ENCODE data around the gene PSMC3IP.
"Not testable (repeated sequence)": the region's sequence is repeated elsewhere in the genome, so short reads cannot be mapped to it uniquely, and the experiment has no call there.

The PSMC3IP gene, protein sequence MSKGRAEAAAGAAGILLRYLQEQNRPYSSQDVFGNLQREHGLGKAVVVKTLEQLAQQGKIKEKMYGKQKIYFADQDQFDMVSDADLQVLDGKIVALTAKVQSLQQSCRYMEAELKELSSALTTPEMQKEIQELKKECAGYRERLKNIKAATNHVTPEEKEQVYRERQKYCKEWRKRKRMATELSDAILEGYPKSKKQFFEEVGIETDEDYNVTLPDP

DNA sequence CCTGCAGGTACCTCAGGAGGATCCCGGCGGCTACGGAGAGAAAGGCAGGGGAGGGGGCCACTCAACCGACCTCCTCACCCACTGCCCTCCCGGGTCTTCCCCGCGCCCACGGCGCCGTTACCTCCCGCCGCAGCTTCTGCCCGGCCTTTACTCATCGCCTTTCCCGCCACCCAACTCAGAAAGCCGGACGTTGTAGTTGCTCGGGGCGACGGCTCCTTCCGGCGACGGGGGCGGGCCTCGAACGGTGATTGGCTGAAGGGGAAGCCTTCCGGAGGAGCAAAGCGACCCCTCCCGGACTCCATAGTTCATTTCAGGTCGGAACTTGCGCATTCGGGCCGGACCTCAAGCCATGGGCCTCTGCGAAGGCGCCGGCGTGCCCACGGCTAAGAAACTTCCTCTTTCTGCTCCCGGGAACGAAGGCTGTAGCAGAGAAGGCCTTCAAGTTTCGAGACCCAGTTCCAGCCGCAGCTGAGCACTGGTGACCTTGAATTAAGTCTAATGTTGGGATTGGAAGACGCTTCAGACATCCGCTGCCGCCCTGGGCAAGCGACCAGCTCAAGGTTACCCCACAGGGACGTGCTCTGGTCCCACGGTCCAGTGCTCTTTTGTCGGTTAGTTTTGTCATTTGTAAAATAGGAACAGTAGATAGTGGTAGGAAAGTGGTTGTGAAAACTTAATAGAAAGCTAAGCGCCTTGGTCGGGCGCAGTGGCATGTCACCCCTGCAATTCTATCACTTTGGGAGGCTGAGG, at the start of gene PSMC3IP:
PSMC3IP (minus strand) TSS at position 198 of the 750 bp plus-strand sequence; CDS start at position 155, 43 bp downstream.
- DNase-seq (ENCODE audit: low read depth, low spot score), result peak; percentile 74

DNA sequence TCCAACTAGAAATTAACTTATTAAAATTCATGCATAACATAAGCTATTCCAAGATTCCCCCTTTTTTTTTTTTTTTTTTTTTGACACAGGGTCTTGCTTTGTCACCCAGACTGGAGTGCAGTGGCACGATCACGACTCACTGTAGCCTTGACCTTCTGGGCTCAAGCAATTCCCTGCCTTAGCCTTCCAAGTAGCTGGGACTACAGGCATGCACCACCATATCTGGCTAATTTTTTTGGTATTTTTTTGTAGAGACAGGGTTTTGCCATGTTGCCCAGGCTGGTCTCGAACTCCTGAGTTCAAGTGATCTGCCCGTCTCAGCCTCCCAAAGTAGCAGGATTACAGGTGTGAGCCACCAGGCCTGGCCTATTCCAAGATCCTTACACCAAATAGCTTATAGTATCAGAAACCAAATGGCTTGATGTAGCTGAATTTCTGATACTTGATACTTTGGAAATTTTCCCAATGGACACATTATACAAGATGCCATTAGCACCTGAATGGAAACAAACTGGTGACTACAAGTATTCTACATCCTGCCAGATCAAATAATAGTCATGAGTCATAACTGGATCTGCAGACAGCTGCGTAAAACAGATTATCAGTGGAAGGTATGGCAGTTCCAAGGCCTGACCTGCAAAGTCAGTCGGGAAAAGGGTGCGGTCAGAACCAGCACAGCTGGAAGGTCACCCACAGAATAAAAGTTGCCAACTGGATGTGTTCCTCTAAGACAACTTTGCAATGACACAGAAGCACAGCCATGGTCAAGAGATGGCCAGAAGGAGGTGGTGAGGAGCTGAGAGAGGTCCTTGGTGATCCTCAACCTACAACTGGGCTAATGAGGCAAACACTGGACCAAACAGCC, 46.4 kb upstream of the PSMC3IP start:
- DNase-seq (ENCODE audit: low read depth, low spot score), result no peak

DNA sequence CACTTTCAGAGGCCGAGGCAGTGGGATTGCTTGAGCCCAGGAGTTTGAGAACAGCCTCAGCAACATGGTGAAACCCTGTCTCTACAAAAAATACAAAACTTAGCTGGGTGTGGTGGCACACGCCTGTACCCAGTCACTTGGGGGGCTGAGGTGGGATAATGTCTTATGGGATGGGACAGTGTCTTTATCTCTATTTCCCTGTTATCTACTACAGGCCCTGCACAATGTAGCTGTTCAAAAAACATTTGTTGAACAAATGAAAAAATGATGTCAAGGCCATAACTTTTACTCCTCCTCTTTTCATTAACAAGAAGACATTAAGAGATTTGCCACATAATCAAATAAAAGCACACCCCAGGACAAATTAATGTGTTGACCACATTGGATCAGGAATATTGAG, 45.7 kb upstream of the PSMC3IP start:
- DNase-seq (ENCODE audit: low read depth, low spot score), result no peak

DNA sequence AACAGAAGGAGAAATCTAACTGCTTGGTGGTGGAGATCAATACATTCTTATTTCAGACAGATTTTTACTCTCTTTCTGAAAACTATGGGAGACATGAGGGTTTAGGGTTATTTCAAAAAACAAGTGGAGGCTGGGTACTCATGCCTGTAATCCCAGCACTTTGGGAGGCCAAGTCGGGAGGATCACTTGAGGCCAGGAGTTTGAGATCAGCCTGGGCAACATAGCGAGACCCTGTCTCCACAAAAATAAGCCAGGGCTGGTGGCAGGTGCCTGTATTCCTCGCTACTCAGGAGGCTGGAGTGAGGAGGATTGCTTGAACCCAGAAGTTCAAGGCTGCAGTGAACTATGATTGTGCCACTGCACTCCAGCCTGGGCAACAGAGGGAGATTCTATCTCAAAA, 44.5 kb upstream of the PSMC3IP start:
- not testable (repeated sequence) for DNase-seq (ENCODE audit: low read depth, low spot score)

DNA sequence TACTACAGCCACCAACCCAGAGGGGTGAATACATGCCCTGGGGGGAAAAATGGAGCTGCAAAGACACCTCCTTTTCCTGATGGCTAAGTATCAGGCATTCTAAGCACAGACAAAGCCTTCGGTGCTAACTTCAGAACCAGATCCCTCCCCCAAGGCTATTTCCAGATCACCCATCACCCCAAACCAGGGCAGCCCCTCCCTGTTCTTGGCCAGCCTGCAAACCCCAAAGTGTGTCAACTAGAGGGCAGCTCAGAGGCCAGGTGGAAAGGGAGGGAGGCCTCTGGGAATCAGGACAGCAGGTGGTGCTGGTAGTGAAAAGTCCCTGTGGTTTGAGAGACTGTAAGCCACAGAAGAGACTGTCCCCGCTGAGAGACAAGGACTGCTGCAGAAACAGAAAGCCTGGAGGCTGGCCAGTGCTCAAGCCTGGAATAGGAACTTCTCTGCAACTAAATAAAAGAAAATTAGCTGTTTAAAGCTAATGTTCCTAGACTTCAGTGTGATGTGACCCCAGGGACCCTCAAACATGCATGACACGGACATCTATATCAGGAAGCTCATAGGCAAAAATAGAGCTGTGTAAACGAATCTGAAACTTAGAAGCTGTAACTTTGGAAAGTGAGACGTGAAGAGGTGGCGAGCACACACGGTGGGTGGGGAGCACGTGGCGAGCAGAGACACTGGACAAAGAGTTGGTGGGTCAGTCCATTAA, 41.1 kb upstream of the PSMC3IP start:
- no peak for DNase-seq (ENCODE audit: low read depth, low spot score)

DNA sequence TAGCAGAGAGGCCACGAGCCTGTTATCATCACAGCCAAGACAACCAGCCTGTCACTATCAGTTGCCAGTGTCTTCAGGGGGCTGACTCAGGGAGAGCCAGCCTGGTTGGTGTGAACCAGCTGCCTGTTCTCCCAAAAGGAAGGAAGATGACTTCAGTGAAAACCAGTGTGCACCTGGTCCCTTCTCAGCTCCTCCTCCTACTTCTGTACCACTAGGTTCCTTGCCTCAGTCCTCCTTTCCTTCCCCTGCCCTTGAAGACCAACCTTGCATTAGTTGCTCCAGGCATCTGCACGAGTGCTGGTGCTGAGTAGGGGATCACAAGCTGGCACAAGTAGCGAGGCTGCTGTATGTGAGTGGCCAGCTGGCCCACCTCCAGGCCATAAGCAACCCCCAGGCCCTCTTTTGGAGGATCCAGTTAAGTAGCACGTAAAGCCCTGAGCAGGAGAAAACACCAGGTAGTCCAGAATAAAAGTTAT, 40.5 kb upstream of the PSMC3IP start:
- DNase-seq (ENCODE audit: low read depth, low spot score), result no peak

DNA sequence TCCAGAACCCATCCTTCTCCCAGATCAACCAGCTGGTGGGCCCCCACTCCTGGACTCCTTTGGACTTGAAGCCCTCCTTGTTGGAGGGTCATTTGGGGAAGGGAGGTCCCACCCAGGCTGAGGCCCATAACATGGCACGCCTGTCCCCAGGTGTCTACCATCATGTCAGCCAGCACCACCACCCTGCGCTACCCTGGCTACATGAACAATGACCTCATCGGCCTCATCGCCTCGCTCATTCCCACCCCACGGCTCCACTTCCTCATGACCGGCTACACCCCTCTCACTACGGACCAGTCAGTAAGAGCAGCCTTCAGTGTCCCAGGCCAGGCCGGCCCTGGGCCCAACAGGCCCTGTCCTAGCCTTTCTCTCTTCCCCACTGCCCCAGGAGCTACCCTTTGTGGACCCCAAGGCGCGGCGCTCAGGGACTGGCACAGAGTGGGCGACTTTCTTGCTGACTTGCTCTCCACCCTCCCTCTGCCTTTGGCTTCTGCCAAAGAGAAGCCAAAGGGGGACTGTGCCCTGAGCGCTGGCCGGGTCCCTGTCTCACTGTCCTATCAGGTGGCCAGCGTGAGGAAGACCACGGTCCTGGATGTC, 36.3 kb upstream of the PSMC3IP start:
- no peak for DNase-seq (ENCODE audit: low read depth, low spot score)

DNA sequence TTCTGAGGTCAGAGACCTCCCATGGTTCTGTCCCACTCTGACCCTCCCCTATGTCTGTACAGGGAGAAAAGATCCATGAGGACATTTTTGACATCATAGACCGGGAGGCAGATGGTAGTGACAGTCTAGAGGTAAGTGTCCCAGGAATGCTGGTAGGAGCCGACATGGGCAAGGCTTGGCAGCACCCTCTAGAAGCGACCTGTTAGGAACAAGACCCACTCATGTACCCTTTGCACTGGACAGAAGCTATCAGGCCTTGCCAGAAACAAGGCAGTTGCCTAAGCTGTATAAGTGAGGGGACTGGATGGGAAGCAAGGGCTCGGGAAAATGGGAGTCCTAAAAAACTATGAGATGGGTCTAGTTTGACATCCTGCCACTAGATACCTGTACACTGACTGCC, 34.5 kb upstream of the PSMC3IP start:
- DNase-seq (ENCODE audit: low read depth, low spot score), result no peak

DNA sequence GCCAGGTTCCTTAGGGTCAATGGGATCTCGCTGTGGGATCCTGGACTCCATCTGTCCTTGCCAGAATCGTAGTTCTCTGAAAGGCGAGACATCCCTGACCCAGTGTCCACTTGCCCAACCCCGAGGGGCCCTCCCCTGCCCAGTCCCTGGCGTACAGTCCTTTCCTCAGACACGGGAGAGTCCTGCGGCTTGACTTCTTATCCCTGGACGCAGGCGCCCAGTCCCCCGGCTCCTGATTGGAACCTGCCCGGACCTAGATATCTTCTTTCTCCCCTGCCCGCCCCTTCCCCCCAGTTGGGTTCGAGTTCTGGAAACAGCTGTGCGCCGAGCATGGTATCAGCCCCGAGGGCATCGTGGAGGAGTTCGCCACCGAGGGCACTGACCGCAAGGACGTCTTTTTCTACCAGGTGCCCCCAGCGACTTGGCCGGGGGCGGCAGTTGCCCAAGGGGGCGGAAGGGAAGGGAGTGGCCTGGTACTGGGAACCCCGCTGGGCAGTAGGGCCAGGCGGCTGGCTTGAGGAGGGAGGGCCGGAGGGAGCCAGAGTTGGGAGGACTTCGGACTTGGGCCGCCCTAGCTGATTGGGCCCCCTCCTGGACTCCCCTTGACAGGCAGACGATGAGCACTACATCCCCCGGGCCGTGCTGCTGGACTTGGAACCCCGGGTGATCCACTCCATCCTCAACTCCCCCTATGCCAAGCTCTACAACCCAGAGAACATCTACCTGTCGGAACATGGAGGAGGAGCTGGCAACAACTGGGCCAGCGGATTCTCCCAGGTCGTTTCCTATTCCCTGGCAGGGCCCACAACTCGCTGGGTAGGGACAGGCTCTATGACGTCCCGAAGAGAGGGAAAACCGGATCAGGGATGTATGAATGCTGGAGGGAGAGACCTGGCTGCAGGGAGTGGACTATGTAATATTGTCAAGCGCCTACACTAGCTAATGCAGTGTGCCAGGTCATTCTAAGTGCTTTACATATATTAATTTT, 32.6 kb upstream of the PSMC3IP start:
- not testable (repeated sequence) for DNase-seq (ENCODE audit: low read depth, low spot score)

DNA sequence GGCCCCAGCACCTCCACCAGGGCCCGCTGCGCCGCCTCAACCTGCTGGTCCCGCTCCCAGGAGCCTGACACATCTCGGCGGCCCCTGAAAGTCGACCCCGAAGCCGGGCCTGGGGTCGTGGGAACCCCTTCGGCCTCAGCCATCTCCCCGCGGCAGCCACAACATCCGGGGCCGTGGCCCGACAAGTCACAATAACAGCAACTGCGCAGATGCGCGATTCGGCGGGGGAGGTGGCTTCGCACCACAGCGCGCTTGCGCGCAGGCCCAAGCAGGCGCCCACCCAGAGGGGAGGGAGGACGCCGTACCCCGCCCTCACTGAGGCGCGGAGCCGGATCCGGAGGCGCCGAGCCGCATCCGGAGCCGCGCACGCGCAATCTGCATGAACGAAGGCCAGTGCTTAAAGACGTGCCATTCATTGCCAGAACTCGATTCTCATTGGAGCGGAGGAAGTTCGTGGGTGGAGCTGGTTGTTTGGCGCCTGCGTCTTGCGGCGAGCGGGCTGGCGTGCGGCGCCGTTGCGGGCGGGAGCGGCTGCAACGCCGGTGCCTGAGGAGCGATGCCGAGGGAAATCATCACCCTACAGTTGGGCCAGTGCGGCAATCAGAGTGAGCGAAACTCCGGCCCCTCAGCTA, 31.8 kb upstream of the PSMC3IP start, which contains the start of the genes RETREG3 and TUBG1:
RETREG3 (minus strand) TSS at position 193 of the 632 bp plus-strand sequence; CDS start at position 143, 50 bp downstream.
TUBG1 (plus strand) TSS at position 502 of the 632 bp plus-strand sequence; CDS start at position 557, 55 bp downstream.
- DNase-seq (ENCODE audit: low read depth, low spot score), result peak; percentile 99

DNA sequence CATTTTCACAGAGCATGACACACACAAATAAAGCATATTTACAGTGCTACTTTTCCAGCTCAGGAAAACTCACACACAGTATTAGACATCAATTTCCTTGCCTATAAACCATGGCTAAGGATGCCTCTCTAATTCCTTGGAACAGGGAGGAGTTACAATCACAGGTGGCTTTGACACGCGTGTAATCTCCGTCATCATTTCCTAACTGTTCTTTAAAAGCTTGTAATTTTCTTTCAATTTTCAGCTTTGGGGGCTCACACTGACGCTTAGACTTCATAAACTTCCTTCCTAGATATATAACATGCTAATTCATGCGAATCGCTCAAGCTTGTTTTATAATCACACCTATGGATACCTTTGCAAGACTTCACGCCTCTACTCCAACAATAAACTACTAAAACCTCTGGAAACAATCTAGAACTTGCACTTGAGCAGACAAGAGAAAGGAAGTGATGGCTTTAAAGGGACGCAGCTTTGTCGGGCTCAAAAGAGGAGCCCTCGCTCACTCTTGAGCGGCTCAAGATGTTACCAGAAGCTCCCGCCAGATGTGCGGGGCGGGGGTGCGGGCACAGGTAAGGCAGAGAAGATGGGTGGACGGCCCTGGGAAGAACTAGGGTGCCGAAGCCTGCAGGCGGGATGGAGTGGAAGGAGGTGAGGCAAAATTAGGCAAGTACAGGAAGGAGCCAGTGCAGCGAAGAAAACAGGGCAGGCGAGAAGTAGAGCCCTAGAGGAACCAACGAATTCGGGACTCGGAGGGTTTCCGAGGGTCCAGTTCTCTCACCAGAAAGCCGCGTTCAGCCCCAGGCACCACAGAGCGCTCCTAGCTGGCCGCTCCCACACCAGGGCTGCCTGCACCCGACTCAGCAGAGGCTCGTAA, 31.0 kb upstream of the PSMC3IP start:
- no peak for DNase-seq (ENCODE audit: low read depth, low spot score)

DNA sequence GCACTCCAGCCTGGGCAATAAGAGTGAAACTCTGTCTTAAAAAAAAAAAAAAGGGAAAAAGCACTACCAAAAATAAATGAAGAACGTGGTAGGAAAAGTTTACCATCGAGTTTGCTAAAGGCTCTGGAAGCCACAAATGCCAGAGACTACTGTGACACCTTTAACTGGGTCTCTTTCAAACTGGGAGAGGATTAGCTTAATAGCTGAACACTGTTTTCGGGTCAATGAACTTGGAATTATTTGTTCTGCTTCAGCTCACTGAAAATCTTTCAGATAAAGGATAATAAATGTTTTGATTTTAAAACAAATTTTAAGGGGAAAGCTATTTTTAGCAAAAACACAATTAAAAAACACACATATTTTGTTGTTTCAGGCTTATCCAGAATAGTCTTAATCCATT, 30.2 kb upstream of the PSMC3IP start:
- DNase-seq (ENCODE audit: low read depth, low spot score), result no peak

DNA sequence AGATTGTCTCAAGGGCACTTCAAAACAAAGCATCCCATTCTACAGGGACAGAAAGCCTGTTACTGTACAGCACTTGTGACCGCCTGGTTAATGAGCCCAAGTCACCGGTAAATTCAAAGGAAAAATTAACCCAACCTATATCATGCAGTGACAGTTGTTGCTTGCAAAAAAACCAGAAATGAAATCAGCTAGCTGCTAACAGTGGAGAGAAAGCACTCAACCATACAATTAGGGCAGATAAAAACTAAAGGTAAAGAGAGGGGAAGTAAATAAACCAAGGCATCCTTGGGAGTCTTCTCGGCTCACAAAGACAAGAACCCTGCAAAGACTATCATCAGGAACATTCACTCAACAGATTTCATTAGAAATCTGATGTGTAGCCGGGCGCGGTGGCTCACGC, 25.8 kb upstream of the PSMC3IP start:
- DNase-seq (ENCODE audit: low read depth, low spot score), result no peak

DNA sequence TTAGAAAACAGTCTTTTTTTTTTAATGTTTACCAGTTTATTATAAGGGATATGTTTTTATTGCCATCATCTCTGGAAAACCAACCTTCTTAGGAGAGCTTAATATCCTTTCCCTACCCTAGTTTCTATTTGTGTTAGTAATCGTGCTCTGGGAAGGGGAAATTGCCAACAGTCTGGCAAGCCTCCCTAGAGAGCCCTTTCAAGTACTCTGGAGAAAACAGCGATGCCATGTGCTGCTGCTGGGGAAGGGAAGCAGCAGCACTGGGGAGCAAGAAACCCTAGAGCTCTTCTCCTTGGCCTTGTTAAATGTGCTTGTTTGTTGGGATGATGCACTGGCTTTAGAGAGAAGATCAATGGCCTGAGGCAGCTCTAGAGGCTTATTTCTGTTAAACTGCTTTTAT, 21.4 kb upstream of the PSMC3IP start:
- no peak for DNase-seq (ENCODE audit: low read depth, low spot score)

DNA sequence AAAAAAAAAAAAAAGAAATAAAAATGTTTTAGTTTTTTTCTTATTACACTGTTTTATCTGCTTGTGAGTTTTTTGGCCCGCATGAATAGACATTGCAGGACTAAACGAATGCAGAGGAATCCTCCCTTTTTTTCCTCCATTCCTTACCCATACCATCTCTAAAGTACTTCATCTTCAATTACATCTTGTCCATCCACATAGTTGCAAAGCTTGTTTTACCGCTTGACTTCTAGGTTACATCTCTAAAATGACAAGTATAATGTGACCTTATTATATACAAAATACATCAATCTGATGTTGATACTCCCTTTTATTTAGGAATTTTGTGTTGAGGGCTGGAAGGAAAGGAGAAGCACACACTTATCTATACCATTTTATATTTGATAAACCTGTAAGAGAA, 18.9 kb upstream of the PSMC3IP start:
- no peak for DNase-seq (ENCODE audit: low read depth, low spot score)

DNA sequence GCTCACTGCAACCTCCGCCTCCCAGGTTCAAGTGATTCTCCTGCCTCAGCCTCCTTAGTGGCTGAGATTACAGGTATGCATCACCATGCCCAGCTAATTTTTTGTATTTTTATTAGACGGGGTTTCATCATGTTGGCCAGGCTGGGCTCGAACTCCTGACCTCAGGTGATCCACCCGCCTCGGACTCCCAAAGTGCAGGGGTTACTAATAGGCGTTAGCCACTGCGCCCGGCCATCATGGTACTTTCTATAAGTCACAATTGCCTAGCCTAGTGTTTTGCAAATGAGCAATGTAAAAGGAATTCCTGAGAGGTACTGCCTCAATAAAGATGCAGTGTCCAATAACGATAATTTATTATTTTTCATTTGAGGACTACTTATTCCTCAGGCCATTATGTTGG, 13.9 kb upstream of the PSMC3IP start:
- no peak for DNase-seq (ENCODE audit: low read depth, low spot score)

DNA sequence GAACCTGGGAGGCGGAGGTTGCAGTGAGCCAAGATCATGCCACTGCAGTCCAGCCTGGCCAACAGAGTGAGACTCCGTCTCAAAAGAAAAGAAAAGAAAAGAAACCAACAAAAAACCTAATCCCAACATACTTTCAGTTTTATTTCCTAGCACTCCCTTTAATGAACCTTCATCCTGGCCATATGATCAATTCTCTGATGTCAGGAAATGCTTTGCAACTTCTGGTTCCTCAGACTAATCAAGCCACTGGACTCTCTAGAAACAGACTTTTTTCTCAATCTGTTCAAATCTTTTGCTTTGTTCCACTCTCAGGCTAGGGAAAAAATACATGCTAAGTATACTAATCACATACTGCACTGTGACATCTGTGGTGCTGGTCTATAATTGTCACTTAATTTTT, 13.4 kb upstream of the PSMC3IP start:
- DNase-seq (ENCODE audit: low read depth, low spot score), result no peak

DNA sequence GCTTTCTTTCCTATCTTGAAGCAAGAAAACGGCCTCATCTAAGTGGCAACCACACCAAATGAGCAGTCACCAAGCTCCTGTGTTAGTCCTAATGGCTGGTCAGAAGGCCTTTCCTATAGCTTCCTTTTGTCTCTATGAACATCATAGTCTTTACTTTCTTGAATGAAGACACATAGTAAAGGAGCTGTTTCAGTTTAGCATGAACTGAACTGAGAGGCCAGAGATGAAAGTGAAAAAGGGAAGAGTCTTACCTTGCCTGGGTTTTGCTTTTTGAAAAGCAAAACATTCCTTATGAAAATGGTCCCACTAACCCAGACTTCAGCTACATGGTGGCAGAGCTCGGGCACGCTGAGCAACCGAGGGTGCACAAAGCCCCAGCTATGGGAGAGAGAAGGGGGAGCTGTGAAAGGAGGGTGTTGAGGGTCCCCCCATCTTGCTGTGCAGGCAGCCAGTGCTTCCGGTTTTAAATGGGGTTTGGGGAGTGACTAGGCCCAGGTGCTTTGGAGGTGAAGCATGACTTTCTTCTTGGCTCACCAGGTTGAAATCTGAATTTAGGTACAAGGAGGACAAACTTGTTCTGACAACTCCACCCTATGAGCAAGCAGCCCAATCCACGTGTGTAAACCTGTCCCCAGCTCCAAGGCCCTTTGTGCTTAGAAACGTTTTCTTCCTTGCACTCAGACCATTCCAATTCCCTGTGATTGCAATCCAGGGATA, 9.1 kb upstream of the PSMC3IP start:
- no peak for DNase-seq (ENCODE audit: low read depth, low spot score)

Measured in brain pericyte (primary cell).